ENCODE measurements around the gene NAXD.

NAXD gene

GRCh38 chr13:110645750-110646149 is 30.4 kb downstream of the NAXD start:
- DNase-seq, result no peak

- no peak for DNase-seq
Measured at GRCh38 chr13:110646442-110647364, 31.4 kb downstream of the NAXD start.

- DNase-seq, result no peak
Measured at GRCh38 chr13:110647365-110647737, 32.0 kb downstream of the NAXD start.

- no peak for DNase-seq
Measured at GRCh38 chr13:110648146-110648819, 32.9 kb downstream of the NAXD start.

GRCh38 chr13:110648848-110649421 is 33.6 kb downstream of the NAXD start:
- no peak for DNase-seq

GRCh38 chr13:110649551-110649950 is 34.2 kb downstream of the NAXD start:
- no peak for DNase-seq

GRCh38 chr13:110650436-110650835 is 35.1 kb downstream of the NAXD start:
- DNase-seq, result no peak

- no peak for DNase-seq
Measured at GRCh38 chr13:110651271-110651670, 35.9 kb downstream of the NAXD start.

GRCh38 chr13:110651726-110652230 is 36.4 kb downstream of the NAXD start:
- no peak for DNase-seq

GRCh38 chr13:110652231-110652730 is 36.9 kb downstream of the NAXD start:
- no peak for DNase-seq

GRCh38 chr13:110652764-110653163 is 37.4 kb downstream of the NAXD start:
- no peak for DNase-seq

GRCh38 chr13:110653271-110653670 is 37.9 kb downstream of the NAXD start:
- DNase-seq, result no peak

GRCh38 chr13:110653851-110654250 is 38.5 kb downstream of the NAXD start:
- DNase-seq, result no peak

GRCh38 chr13:110657196-110657595 is 41.9 kb downstream of the NAXD start:
- DNase-seq, result no peak

GRCh38 chr13:110658218-110658911 is 43.0 kb downstream of the NAXD start:
- DNase-seq, result peak; percentile 63 to 66

- DNase-seq, result no peak
Measured at GRCh38 chr13:110661256-110661655, 45.9 kb downstream of the NAXD start.

GRCh38 chr13:110662091-110662490 is 46.7 kb downstream of the NAXD start:
- DNase-seq, result no peak

- no peak for DNase-seq
Measured at GRCh38 chr13:110662777-110663443, 47.6 kb downstream of the NAXD start.

- no peak for DNase-seq
Measured at GRCh38 chr13:110663491-110663890, 48.1 kb downstream of the NAXD start.

- no peak for DNase-seq
Measured at GRCh38 chr13:110664041-110664440, 48.7 kb downstream of the NAXD start.

GRCh38 chr13:110664673-110665072 is 49.3 kb downstream of the NAXD start:
- no peak for DNase-seq
